ENCODE data around the gene MUC2.

MUC2 gene

DNA sequence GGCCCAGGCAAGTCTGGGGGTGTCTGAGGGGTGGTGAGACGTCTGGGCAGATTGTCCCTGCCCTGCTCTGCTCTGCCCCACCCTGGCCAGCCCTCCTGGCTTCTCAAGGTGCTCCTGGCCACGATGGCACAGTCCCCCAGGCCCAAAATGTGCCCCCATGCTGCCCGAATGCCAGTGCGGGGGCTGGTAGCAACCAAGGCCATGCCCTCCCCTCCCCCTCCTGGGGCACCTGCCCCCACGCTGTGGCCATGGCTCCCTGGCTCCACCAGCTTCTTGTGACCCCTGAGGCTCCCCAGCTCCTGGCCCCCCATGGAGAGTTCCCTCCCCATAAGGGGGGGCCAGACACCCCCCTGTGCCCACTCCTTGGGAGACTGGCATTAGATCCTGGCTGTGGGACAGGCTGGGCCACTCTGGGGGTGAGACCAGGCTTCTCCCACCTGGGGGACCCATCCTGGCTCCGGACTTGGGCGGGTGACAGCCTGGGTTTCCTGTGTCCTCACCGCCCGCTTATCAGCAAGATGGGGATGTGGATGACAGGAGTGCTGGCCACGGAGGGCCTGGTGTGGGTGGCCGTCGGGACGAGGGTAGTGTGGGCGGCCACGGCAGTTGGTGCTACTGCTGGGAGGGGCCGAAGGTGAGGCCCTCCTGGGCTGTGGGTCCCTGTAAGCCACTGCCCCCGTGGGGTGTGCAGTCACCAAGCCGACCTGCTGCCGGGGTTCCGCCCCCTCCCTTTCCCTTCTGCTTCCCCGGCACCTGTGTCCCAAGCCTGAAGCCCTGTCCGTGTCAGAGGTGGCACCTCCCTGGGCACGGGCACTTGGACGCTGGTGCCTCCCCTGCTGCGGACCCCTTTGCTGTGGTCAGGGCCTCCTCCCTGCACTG lies 22.3 kb upstream of the MUC2 start:
- DNase-seq = no peak

DNA sequence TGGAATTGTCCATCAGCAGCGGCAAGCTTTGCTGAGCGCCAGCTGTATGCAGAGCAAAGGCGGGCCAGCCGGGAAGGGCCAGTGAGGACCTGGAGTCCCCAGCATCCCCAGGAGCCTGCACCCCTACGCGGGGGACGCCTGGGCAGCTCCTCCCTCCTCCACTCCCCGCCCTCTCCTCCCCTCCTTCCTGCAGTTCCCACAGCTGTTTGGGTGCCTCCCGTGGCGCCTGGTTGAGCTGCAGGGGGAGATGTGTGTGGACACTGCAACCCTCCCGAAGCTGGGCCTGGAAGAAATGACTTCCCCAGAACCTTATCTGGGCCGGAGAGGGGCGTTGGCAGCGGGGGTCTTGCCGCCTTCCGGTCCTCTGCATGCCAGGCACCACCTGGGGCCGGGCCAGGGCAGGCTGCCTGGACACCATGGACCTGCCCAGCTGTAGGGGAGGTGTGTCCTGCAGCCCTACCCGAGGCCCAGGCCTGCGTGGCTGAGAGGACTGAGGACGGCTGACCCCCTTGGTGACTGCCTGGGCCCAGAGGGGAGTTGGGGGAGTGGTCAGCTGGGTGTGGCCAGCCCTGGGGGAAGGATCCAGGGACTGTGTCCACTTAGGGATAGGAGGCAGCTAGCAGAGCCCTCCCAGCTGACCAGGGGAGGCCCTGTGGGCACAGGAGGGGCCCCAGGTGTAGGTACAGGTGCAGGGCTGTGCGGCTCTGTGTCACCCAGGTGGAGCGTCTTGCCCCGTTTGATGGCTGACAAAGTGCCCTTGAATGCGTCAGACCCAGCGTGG lies 21.4 kb upstream of the MUC2 start:
- no peak for DNase-seq

GRCh38 chr11:1054143-1055108 lies 20.2 kb upstream of the MUC2 start:
- DNase-seq = no peak

DNA sequence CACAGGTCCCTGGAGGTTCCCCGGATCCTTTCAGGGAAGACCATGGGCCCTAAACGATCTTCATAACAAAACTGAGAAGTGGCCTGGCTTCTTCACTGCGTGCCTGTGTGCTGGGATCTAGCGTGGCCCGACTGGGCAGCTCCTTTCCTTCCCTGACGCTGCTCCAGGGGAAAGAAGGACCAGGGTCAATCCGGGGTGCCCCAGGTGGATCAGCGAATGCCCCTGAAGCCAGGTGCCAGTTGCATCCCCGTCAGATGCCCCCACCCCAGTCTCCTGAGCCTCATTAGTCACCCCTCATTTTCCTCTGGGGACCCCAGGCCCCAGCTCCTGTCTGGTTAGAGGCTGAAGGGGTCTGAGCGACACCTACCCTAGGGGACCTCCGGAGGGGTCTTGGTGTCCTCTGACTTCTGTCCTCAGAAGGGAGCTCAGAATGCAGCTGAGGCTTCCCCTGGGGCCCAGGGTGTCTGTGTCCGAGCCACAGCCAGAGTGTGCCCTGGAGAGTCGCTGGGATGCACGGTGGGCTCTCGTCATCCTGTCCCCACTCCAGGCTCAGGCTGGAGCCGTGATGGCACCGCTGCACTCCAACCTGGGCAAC lies 19.5 kb upstream of the MUC2 start:
- no peak for DNase-seq

- DNase-seq = no peak
Observed at GRCh38 chr11:1055990-1056771, 18.5 kb upstream of the MUC2 start.

DNA sequence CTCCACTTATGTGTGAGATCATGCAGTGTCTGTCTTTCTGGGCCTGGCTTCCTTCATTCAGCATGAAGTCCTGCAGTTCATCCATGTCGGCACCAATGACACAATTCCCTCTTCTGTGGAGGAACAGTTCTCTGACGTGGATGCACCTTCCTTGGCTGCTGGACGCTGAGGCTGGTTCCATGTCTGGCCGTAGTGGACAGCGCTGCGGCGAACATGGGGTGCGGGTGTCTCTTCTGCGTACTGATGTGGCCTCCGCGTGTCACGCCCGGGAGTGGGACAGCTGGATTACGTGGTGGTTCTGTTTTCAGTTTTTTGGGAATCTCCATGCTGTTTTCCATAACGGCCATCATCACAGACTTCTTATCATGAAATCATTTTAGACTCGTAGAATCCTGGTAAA lies 16.9 kb upstream of the MUC2 start:
- DNase-seq = no peak

- DNase-seq = no peak
Observed at GRCh38 chr11:1059759-1060158, 14.9 kb upstream of the MUC2 start.

GRCh38 chr11:1060410-1060809 lies 14.3 kb upstream of the MUC2 start:
- no peak for DNase-seq

GRCh38 chr11:1060852-1061616 lies 13.6 kb upstream of the MUC2 start:
- no peak for DNase-seq

- DNase-seq = no peak
Observed at GRCh38 chr11:1062075-1062820, 12.4 kb upstream of the MUC2 start.

DNA sequence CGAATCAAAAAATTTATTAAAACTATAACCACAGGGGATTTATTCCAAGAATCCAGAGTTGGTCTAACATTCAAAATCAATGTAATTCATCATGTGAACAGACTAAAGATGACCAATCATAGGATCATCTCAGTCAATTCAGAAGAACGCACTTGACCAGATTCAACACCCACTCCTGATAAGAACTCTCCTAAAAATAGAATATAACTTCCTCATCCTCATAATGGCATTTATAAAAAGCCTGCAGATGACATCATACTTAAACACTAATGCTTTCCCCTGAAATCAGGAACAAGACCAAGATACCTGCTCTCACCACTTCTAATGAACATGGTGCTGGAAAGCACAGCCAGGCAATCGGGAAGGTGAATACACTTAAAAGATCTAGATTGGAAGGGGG lies 10.5 kb upstream of the MUC2 start:
- no peak for DNase-seq

DNA sequence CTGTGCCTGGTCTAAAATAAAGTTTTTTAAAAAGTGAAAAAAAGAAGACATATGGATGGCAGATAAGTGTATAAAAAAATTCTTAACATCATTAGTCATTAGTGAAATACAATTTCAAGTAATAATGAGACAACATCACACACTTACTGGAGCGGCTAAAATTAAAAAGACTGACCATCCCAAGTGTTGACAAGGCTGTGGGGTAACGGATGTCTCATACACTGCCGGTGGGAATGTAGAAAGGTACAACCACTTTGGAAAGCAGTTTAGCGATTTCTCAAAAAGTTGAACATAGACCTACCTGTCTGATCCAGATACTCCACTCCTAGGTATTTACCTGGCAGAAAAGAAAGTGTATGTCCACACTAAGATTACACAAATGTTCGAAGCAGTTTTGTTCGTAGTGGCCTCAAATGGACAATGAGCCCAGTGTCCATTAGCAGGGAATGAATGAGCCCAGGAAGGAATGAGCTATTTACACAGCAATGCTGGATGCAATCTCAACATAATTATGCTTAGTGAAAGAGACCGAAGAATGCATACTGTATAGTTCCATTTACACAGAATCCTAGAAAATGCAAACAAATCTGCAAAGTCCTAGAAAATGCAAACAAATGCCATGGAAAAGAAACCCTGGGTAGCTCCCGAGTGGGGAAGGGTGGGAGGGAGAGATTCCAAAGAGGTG lies 6.7 kb upstream of the MUC2 start:
- no peak for DNase-seq

- no peak for DNase-seq
Observed at GRCh38 chr11:1069740-1070139, 4.9 kb upstream of the MUC2 start.

GRCh38 chr11:1070594-1071462 lies 3.8 kb upstream of the MUC2 start:
- no peak for DNase-seq

- no peak for DNase-seq
Observed at GRCh38 chr11:1071571-1072115, 3.0 kb upstream of the MUC2 start.

- no peak for DNase-seq
Observed at GRCh38 chr11:1072116-1072820, 2.4 kb upstream of the MUC2 start.

GRCh38 chr11:1072821-1073231 lies 1.8 kb upstream of the MUC2 start:
- no peak for DNase-seq

Measured in NCI-H446 (cell line).